ENCODE measurements around the gene MSI2. TPM values are rescaled to one million over a fixed set of nuclear protein-coding genes. Genes with fewer than 3 reads are reported as not detected.

MSI2 gene
- total RNA-seq, 2 donors from 2014 or later: 88.3 to 114 TPM

GRCh38 chr17:57531078-57531477, 274.8 kb downstream of the MSI2 start:
- Mint-ChIP-seq H3K36me3 (ENCODE audit: low read depth) (peaks cover 16% of the 10 kb centered on the region), H3K27me3 (ENCODE audit: insufficient read depth) (peaks cover 9% of the 10 kb centered on the region), H3K9me3 (no peaks in the 10 kb centered on the region), H3K27ac (no peak overlapping the region), H3K4me1 (peaks cover 44% of the 10 kb centered on the region), H3K4me3 (no peak overlapping the region)
- no peaks in the 10 kb centered on the region for H3K36me3 ChIP-seq (ENCODE audit: control insufficient read depth, insufficient read depth, low read length)
- H3K4me1 ChIP-seq (ENCODE audit: control insufficient read depth, insufficient read depth, low read length): peaks cover 24% of the 10 kb centered on the region
- no peaks in the 10 kb centered on the region for H3K27me3 ChIP-seq (ENCODE audit: control insufficient read depth, insufficient read depth, low read length, poor library complexity, severe bottlenecking)
- H3K9ac ChIP-seq (ENCODE audit: extremely low read depth, low read length, poor library complexity, severe bottlenecking): no peak overlapping the region
- DNase-seq: no peak
- H3K4me3 ChIP-seq (ENCODE audit: low read length): no peak overlapping the region
- WGBS, 2 experiments (ENCODE audit: insufficient coverage in 1 of 2, insufficient read length in 1 of 2): 95 to 98% methylated on average over 5 to 6 of the region's 7 CpGs
- H3K27ac ChIP-seq (ENCODE audit: low read depth, low read length): no peak overlapping the region
- no peak for TF ChIP-seq CTCF (conservative IDR thresholded peaks at IDR 0.05)
- no peaks in the 10 kb centered on the region for H3K9me3 ChIP-seq (ENCODE audit: control insufficient read depth, low read length)

GRCh38 chr17:57531648-57532504, 275.6 kb downstream of the MSI2 start:
- 87 to 93% methylated on average over 10 to 19 of the region's 19 CpGs for WGBS, 2 experiments (ENCODE audit: insufficient coverage in 1 of 2, insufficient read length in 1 of 2)
- Mint-ChIP-seq H3K27ac (no peak overlapping the region), H3K27me3 (ENCODE audit: insufficient read depth) (peaks cover 12% of the 10 kb centered on the region), H3K9me3 (no peaks in the 10 kb centered on the region), H3K36me3 (ENCODE audit: low read depth) (peaks cover 16% of the 10 kb centered on the region), H3K4me1 (peaks cover 52% of the 10 kb centered on the region), H3K4me3 (no peak overlapping the region)
- no peak overlapping the region for H3K4me3 ChIP-seq (ENCODE audit: low read length)
- H3K36me3 ChIP-seq (ENCODE audit: control insufficient read depth, insufficient read depth, low read length): no peaks in the 10 kb centered on the region
- peaks cover 24% of the 10 kb centered on the region for H3K4me1 ChIP-seq (ENCODE audit: control insufficient read depth, insufficient read depth, low read length)
- no peak for DNase-seq
- H3K9me3 ChIP-seq (ENCODE audit: control insufficient read depth, low read length): no peaks in the 10 kb centered on the region
- TF ChIP-seq CTCF (conservative IDR thresholded peaks at IDR 0.05): no peak
- no peak overlapping the region for H3K9ac ChIP-seq (ENCODE audit: extremely low read depth, low read length, poor library complexity, severe bottlenecking)
- peaks cover 2% of the 10 kb centered on the region for H3K27me3 ChIP-seq (ENCODE audit: control insufficient read depth, insufficient read depth, low read length, poor library complexity, severe bottlenecking)
- H3K27ac ChIP-seq (ENCODE audit: low read depth, low read length): no peak overlapping the region

- Histone ChIP-seq H3K9ac (ENCODE audit: extremely low read depth, low read length, poor library complexity, severe bottlenecking) (no peak overlapping the region), H3K9me3 (ENCODE audit: control insufficient read depth, low read length) (no peaks in the 10 kb centered on the region), H3K4me3 (ENCODE audit: low read length) (no peak overlapping the region), H3K27me3 (ENCODE audit: control insufficient read depth, insufficient read depth, low read length, poor library complexity, severe bottlenecking) (peaks cover 9% of the 10 kb centered on the region), H3K36me3 (ENCODE audit: control insufficient read depth, insufficient read depth, low read length) (no peaks in the 10 kb centered on the region), H3K4me1 (ENCODE audit: control insufficient read depth, insufficient read depth, low read length) (peaks cover 23% of the 10 kb centered on the region), H3K27ac (ENCODE audit: low read depth, low read length) (no peak overlapping the region)
- DNase-seq: no peak
- H3K4me1 Mint-ChIP-seq: peaks cover 56% of the 10 kb centered on the region
- H3K27ac Mint-ChIP-seq: no peak overlapping the region
- peaks cover 19% of the 10 kb centered on the region for H3K27me3 Mint-ChIP-seq (ENCODE audit: insufficient read depth)
- TF ChIP-seq CTCF (conservative IDR thresholded peaks at IDR 0.05): no peak
- H3K4me3 Mint-ChIP-seq: no peak overlapping the region
- 91 to 96% methylated on average over 5 to 6 of the region's 6 CpGs for WGBS, 2 experiments (ENCODE audit: insufficient coverage in 1 of 2, insufficient read length in 1 of 2)
- H3K9me3 Mint-ChIP-seq: no peaks in the 10 kb centered on the region
- H3K36me3 Mint-ChIP-seq (ENCODE audit: low read depth): peaks cover 16% of the 10 kb centered on the region
Observed at GRCh38 chr17:57532556-57532955, 276.2 kb downstream of the MSI2 start.

Measured in endodermal cell (in vitro differentiated cells).